HG03097 (cell line): ENCODE measurements around the gene ZNF598.

Experiments used
- ATAC-seq: cut with Tn5 transposase; IDR thresholded peaks from one replicate; pipeline ENCODE4 v1.9.1; 2021; ENCODE audit not compliant: unreplicated experiment, low FRiP score

ZNF598 gene

GRCh38 chr16:2009791-2010510, at the start of gene ZNF598:
ZNF598 (minus strand) TSS chr16:2009821.
- peak; percentile 62 for ATAC-seq

GRCh38 chr16:2058872-2059271, 49.3 kb upstream of the ZNF598 start:
- no peak for ATAC-seq

- no peak for ATAC-seq
These were observed 48.8 kb upstream of the ZNF598 start for GRCh38 chr16:2058420-2058819.

- no peak for ATAC-seq
These were observed 47.8 kb upstream of the ZNF598 start for GRCh38 chr16:2057438-2057837.

GRCh38 chr16:2056681-2057407, 47.2 kb upstream of the ZNF598 start:
- no peak for ATAC-seq

GRCh38 chr16:2056077-2056476, 46.5 kb upstream of the ZNF598 start:
- ATAC-seq: no peak

- ATAC-seq: no peak
These were observed 45.1 kb upstream of the ZNF598 start for GRCh38 chr16:2054543-2055245.

- ATAC-seq: no peak
These were observed 44.3 kb upstream of the ZNF598 start for GRCh38 chr16:2053897-2054296.

GRCh38 chr16:2053211-2053610, 43.6 kb upstream of the ZNF598 start:
- no peak for ATAC-seq

- ATAC-seq: no peak
These were observed 38.5 kb upstream of the ZNF598 start for GRCh38 chr16:2048116-2048543.

GRCh38 chr16:2047330-2048115, 37.9 kb upstream of the ZNF598 start, which contains the start of the genes NTHL1 and TSC2:
NTHL1 (minus strand) TSS chr16:2047834; CDS start chr16:2047823, 11 bp downstream.
TSC2 (plus strand) TSS chr16:2047985; CDS start chr16:2048616, 631 bp downstream.
- ATAC-seq: peak; percentile 89

- no peak for ATAC-seq
These were observed 37.3 kb upstream of the ZNF598 start for GRCh38 chr16:2046893-2047329.

GRCh38 chr16:2045965-2046892, 36.6 kb upstream of the ZNF598 start:
- no peak for ATAC-seq

- ATAC-seq: no peak
These were observed 34.9 kb upstream of the ZNF598 start for GRCh38 chr16:2044541-2044940.

GRCh38 chr16:2043667-2044451, 34.2 kb upstream of the ZNF598 start:
- no peak for ATAC-seq

GRCh38 chr16:2042986-2043666, 33.5 kb upstream of the ZNF598 start:
- ATAC-seq: no peak

- no peak for ATAC-seq
These were observed 32.8 kb upstream of the ZNF598 start for GRCh38 chr16:2042171-2042985.
